Nephron (organoid): ENCODE data around the gene PCDHGA5.
"Not testable (repeated sequence)": the region's sequence is repeated elsewhere in the genome, so short reads cannot be mapped to it uniquely, and the experiment has no call there.

Experiments used
- H3K27ac Mint-ChIP-seq, 3 experiments: 2 replicates each; pipeline ENCODE4 v1.8.0; 2020; ENCODE audit warnings: mixed read lengths in 3 of 3, mild to moderate bottlenecking in 2 of 3, moderate library complexity in 1 of 3
- H3K27me3 Mint-ChIP-seq: 2 replicates; pipeline ENCODE4 v1.8.0; 2021; ENCODE audit warnings: low read depth, mild to moderate bottlenecking, moderate library complexity, mixed read lengths
- H3K36me3 Mint-ChIP-seq: 2 replicates; pipeline ENCODE4 v1.8.0; 2020; ENCODE audit warnings: low read depth, mixed read lengths
- H3K4me1 Mint-ChIP-seq: 2 replicates; pipeline ENCODE4 v1.8.0; 2020; ENCODE audit warnings: mixed read lengths
- H3K4me3 Mint-ChIP-seq, 3 experiments: 2 replicates each; pipeline ENCODE4 v1.8.0; 2020; ENCODE audit warnings: mild to moderate bottlenecking in 3 of 3, mixed read lengths in 3 of 3, moderate library complexity in 2 of 3
- H3K9me3 Mint-ChIP-seq: 2 replicates; pipeline ENCODE4 v1.8.0; 2020; ENCODE audit warnings: mixed read lengths
- TF ChIP-seq, protein P1 (sequence below), 3 experiments: fragments of 200-600 bp; sonication (generic); IDR thresholded peaks; one replicate each; pipeline ENCODE4 v1.5.0; 2021; ENCODE audit warnings: antibody characterized with exemption in 3 of 3; ENCODE audit not compliant: unreplicated experiment in 3 of 3

PCDHGA5 gene

GRCh38 chr5:141393267-141393666, 29.3 kb downstream of the PCDHGA5 start:
- Mint-ChIP-seq H3K27ac (no peak overlapping the region), H3K36me3 (peaks cover 61% of the 10 kb centered on the region), H3K4me1 (no peaks in the 10 kb centered on the region), H3K4me3 (no peak overlapping the region), H3K9me3 (peaks cover 67% of the 10 kb centered on the region), H3K27me3 (no peaks in the 10 kb centered on the region)
- TF ChIP-seq, protein P1, sequence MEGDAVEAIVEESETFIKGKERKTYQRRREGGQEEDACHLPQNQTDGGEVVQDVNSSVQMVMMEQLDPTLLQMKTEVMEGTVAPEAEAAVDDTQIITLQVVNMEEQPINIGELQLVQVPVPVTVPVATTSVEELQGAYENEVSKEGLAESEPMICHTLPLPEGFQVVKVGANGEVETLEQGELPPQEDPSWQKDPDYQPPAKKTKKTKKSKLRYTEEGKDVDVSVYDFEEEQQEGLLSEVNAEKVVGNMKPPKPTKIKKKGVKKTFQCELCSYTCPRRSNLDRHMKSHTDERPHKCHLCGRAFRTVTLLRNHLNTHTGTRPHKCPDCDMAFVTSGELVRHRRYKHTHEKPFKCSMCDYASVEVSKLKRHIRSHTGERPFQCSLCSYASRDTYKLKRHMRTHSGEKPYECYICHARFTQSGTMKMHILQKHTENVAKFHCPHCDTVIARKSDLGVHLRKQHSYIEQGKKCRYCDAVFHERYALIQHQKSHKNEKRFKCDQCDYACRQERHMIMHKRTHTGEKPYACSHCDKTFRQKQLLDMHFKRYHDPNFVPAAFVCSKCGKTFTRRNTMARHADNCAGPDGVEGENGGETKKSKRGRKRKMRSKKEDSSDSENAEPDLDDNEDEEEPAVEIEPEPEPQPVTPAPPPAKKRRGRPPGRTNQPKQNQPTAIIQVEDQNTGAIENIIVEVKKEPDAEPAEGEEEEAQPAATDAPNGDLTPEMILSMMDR (IDR thresholded peaks at IDR 0.05; ENCODE audit: unreplicated experiment in 3 of 3), result no peak

GRCh38 chr5:141394401-141395187, 30.6 kb downstream of the PCDHGA5 start:
- Mint-ChIP-seq H3K36me3 (peaks cover 59% of the 10 kb centered on the region), H3K9me3 (peaks cover 65% of the 10 kb centered on the region)
- not testable (repeated sequence) for H3K4me1 Mint-ChIP-seq, H3K4me3 Mint-ChIP-seq, H3K27ac Mint-ChIP-seq, H3K27me3 Mint-ChIP-seq

- Mint-ChIP-seq H3K9me3 (peaks cover 63% of the 10 kb centered on the region), H3K36me3 (peaks cover 49% of the 10 kb centered on the region)
- not testable (repeated sequence) for H3K27ac Mint-ChIP-seq, H3K4me1 Mint-ChIP-seq, H3K4me3 Mint-ChIP-seq, H3K27me3 Mint-ChIP-seq
Observed at GRCh38 chr5:141397756-141398551, 34.0 kb downstream of the PCDHGA5 start, which contains the start of gene PCDHGB5. TSS of gene PCDHGB5 (plus strand) at chr5:141397947. CDS start at chr5:141398128, 181 bp downstream.

- TF ChIP-seq, protein P1 (IDR thresholded peaks at IDR 0.05; ENCODE audit: unreplicated experiment in 3 of 3), result no peak
- peaks cover 62% of the 10 kb centered on the region for H3K9me3 Mint-ChIP-seq
- peaks cover 47% of the 10 kb centered on the region for H3K36me3 Mint-ChIP-seq
- H3K27ac Mint-ChIP-seq, result no peak overlapping the region
- no peak overlapping the region for H3K4me3 Mint-ChIP-seq
- no peaks in the 10 kb centered on the region for H3K27me3 Mint-ChIP-seq
- no peaks in the 10 kb centered on the region for H3K4me1 Mint-ChIP-seq
Observed at GRCh38 chr5:141398608-141399007, 34.6 kb downstream of the PCDHGA5 start.

DNA sequence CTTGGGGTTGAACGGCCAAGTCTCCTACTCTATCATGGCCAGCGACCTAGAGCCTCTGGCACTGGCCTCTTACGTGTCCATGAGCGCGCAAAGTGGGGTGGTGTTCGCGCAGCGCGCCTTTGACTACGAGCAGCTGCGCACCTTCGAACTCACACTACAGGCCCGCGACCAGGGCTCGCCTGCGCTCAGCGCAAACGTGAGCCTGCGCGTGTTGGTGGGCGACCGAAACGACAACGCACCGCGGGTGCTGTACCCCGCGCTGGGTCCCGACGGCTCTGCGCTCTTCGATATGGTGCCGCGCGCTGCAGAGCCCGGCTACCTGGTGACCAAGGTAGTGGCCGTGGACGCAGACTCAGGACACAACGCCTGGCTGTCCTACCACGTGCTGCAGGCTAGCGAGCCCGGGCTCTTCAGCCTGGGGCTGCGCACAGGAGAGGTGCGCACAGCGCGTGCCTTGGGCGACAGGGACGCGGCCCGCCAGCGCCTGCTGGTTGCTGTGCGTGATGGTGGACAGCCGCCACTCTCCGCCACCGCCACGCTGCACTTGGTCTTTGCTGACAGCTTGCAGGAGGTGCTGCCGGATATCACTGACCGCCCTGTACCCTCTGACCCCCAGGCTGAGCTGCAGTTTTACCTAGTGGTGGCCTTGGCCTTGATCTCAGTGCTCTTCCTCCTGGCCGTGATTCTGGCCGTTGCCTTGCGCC, 35.7 kb downstream of the PCDHGA5 start:
- Mint-ChIP-seq H3K36me3 (peaks cover 48% of the 10 kb centered on the region), H3K4me1 (no peaks in the 10 kb centered on the region), H3K27ac (no peak overlapping the region), H3K9me3 (peaks cover 63% of the 10 kb centered on the region), H3K4me3 (no peak overlapping the region), H3K27me3 (no peaks in the 10 kb centered on the region)
- TF ChIP-seq, protein P1 (IDR thresholded peaks at IDR 0.05; ENCODE audit: unreplicated experiment in 3 of 3), result no peak

DNA sequence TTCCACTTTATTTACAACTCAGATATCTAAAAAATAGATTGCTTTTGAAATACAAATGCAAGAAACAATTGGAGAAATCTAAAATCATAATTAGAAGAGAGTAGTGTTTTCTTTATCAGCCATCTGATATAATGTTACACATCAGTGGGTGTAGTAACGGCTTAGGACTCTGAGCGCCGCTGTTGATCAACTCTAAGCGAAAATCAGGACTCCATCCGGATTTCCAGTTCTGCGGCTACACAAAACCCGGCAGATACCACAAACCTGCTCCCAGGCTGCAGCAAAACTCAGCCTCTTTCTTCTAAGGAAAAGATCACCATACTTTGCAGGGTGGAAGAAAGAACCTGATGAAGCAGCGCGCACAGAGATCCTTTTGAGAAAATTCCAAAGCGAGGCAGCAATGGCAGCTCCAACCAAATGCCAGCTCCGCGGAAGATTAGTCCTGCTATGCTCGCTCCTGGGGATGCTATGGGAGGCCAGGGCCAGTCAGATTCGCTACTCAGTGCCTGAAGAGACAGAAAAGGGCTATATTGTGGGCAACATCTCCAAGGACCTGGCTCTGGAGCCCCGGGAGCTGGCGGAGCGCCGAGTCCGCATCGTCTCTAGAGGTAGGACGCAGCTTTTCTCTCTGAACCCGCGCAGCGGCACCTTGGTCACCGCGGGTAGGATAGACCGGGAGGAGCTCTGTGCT, 38.7 kb downstream of the PCDHGA5 start, which contains the start of gene PCDHGA9:
Gene PCDHGA9 (plus strand): TSS at position 226 of the 691 bp plus-strand sequence. CDS start 175 bp downstream, at position 401.
- no peaks in the 10 kb centered on the region for H3K4me1 Mint-ChIP-seq
- H3K36me3 Mint-ChIP-seq, result peaks cover 47% of the 10 kb centered on the region
- H3K27me3 Mint-ChIP-seq, result peaks cover 7% of the 10 kb centered on the region
- peaks cover 63% of the 10 kb centered on the region for H3K9me3 Mint-ChIP-seq
- TF ChIP-seq, protein P1 (IDR thresholded peaks at IDR 0.05; ENCODE audit: unreplicated experiment in 3 of 3), result no peak
- H3K27ac Mint-ChIP-seq, result no peak within 1 kb of the TSS
- no peak within 1 kb of the TSS for H3K4me3 Mint-ChIP-seq
